GM23338 (cell line): ENCODE measurements around the gene RRAS2. TPM values are rescaled to one million over a fixed set of nuclear protein-coding genes. Genes with fewer than 3 reads are reported as not detected.

Experiments
- ATAC-seq: fragments of 200-7000 bp; cut with Tn5 transposase; 3 replicates; pipeline ENCODE4 v1.9.1; 2020
- DNase-seq: peaks from one replicate; pipeline ENCODE4 v3.0.0-alpha.2; 2015; ENCODE audit warnings: low spot score
- H2AFZ ChIP-seq: fragments of 200-600 bp; sonication (generic); 2 replicates; pipeline ENCODE4 v1.8.0; 2016; ENCODE audit warnings: antibody characterized with exemption, mild to moderate bottlenecking, moderate library complexity
- H3F3A ChIP-seq: fragments of 200-600 bp; sonication (generic); replicated peaks from 2 replicates; pipeline ENCODE4 v1.8.0; 2017; ENCODE audit warnings: antibody characterized with exemption, mixed run types, low read depth
- H3K27ac ChIP-seq: fragments of 200-600 bp; sonication (generic); 2 replicates; pipeline ENCODE4 v1.6.1; 2016; ENCODE audit warnings: low read depth
- H3K27me3 ChIP-seq: fragments of 200-600 bp; sonication (generic); 2 replicates; pipeline ENCODE4 v1.8.0; 2016; ENCODE audit warnings: mild to moderate bottlenecking, mixed run types, moderate library complexity; ENCODE audit not compliant: insufficient read depth
- H3K36me3 ChIP-seq: fragments of 200-600 bp; sonication (generic); 2 replicates; pipeline ENCODE4 v1.8.0; 2016; ENCODE audit warnings: mild to moderate bottlenecking; ENCODE audit not compliant: insufficient read depth
- H3K4me1 ChIP-seq: fragments of 200-600 bp; sonication (generic); 2 replicates; pipeline ENCODE4 v1.8.0; 2016; ENCODE audit warnings: mild to moderate bottlenecking, moderate library complexity; ENCODE audit not compliant: insufficient read depth
- H3K4me2 ChIP-seq: fragments of 200-600 bp; sonication (generic); 2 replicates; pipeline ENCODE4 v1.7.1; 2017; ENCODE audit warnings: mixed run types
- H3K4me3 ChIP-seq: fragments of 200-600 bp; sonication (generic); 2 replicates; pipeline ENCODE4 v1.6.1; 2016; ENCODE audit warnings: mixed run types
- H3K79me2 ChIP-seq: fragments of 200-600 bp; sonication (generic); replicated peaks from 2 replicates; pipeline ENCODE4 v1.8.0; 2017; ENCODE audit warnings: mild to moderate bottlenecking; ENCODE audit not compliant: insufficient read depth
- H3K9me2 ChIP-seq: fragments of 200-600 bp; sonication (generic); 2 replicates; pipeline ENCODE4 v1.8.0; 2017; ENCODE audit not compliant: insufficient read depth
- H4K20me1 ChIP-seq: fragments of 200-600 bp; sonication (generic); replicated peaks from 2 replicates; pipeline ENCODE4 v1.8.0; 2017; ENCODE audit warnings: mild to moderate bottlenecking; ENCODE audit not compliant: insufficient read depth
- H3K27ac Mint-ChIP-seq: 2 replicates; pipeline ENCODE4 v1.8.0; 2020; ENCODE audit warnings: inconsistent platforms, mild to moderate bottlenecking, moderate library complexity, mixed read lengths
- H3K27me3 Mint-ChIP-seq: 3 replicates; pipeline ENCODE4 v1.8.0; 2022; ENCODE audit warnings: low read depth, mild to moderate bottlenecking, moderate library complexity, mixed read lengths, inconsistent platforms; ENCODE audit not compliant: insufficient read depth, poor library complexity
- H3K36me3 Mint-ChIP-seq: 3 replicates; pipeline ENCODE4 v1.8.0; 2021; ENCODE audit warnings: low read depth, mild to moderate bottlenecking, inconsistent platforms, moderate library complexity, mixed read lengths
- H3K4me1 Mint-ChIP-seq: 3 replicates; pipeline ENCODE4 v1.8.0; 2020; ENCODE audit warnings: mild to moderate bottlenecking, inconsistent platforms, mixed read lengths
- H3K4me3 Mint-ChIP-seq: 3 replicates; pipeline ENCODE4 v1.8.0; 2021; ENCODE audit warnings: moderate library complexity, mild to moderate bottlenecking, inconsistent platforms, mixed read lengths
- H3K9me3 Mint-ChIP-seq: 3 replicates; pipeline ENCODE4 v1.8.0; 2020; ENCODE audit warnings: moderate library complexity, mild to moderate bottlenecking, inconsistent platforms, mixed read lengths
- CREB1 ChIP-seq: fragments of 250-450 bp; sonication (Bioruptor Pico); IDR thresholded peaks from 2 replicates; pipeline ENCODE4 v1.5.0; 2020; ENCODE audit warnings: low read depth, mild to moderate bottlenecking, moderate library complexity
- ETS1 ChIP-seq: IDR thresholded peaks from 2 replicates; pipeline ENCODE4 v1.6.1; 2016; ENCODE audit warnings: antibody characterized with exemption
- EZH2 ChIP-seq: fragments of 200-600 bp; sonication (generic); IDR thresholded peaks from one replicate; pipeline ENCODE4 v1.8.0; 2017; ENCODE audit warnings: antibody characterized with exemption, mild to moderate bottlenecking, low read depth; ENCODE audit not compliant: unreplicated experiment
- EZH2phosphoT487 ChIP-seq: fragments of 200-600 bp; sonication (generic); IDR thresholded peaks from one replicate; pipeline ENCODE4 v1.8.1; 2018; ENCODE audit warnings: antibody characterized with exemption; ENCODE audit not compliant: unreplicated experiment
- JUNB ChIP-seq: IDR thresholded peaks from one replicate; pipeline ENCODE4 v1.6.1; 2016; ENCODE audit warnings: antibody characterized with exemption; ENCODE audit not compliant: unreplicated experiment
- NANOG ChIP-seq: IDR thresholded peaks from 2 replicates; pipeline ENCODE4 v1.6.1; 2016; ENCODE audit warnings: antibody characterized with exemption, borderline replicate concordance
- POLR2AphosphoS5 ChIP-seq: IDR thresholded peaks from 2 replicates; pipeline ENCODE4 v1.6.1; 2016; ENCODE audit warnings: antibody characterized with exemption, low read depth
- REST ChIP-seq: IDR thresholded peaks from one replicate; pipeline ENCODE4 v1.6.1; 2018; ENCODE audit warnings: antibody characterized with exemption; ENCODE audit not compliant: unreplicated experiment
- STAT1 ChIP-seq: IDR thresholded peaks from one replicate; pipeline ENCODE4 v1.6.1; 2016; ENCODE audit warnings: antibody characterized with exemption; ENCODE audit not compliant: unreplicated experiment
- ZNF114 ChIP-seq: fragments of 250-450 bp; sonication (Bioruptor Pico); IDR thresholded peaks from 2 replicates; pipeline ENCODE4 v1.5.0; 2020; ENCODE audit warnings: mild to moderate bottlenecking, moderate library complexity
- ZNF331 ChIP-seq: fragments of 250-450 bp; sonication (Bioruptor Pico); IDR thresholded peaks from 2 replicates; pipeline ENCODE4 v1.5.0; 2020; ENCODE audit warnings: low read depth, mild to moderate bottlenecking, moderate library complexity
- polyA plus RNA-seq: library from polyadenylated mRNA; unstranded; fragments of >200 nt; fragmentation: Nextera tagmentation; extraction: Ambion mirVana; gene quantifications from 2 replicates; pipeline ENCODE4 v1.2.1, GENCODE V29; 2016
- total RNA-seq: library from RNA; depleted of rRNA; stranded (reverse); fragments of >200 nt; shearing (Covaris generic); gene quantifications from 2 replicates; pipeline ENCODE4 v1.2.3, GENCODE V29; 2014
- TF ChIP-seq, protein P1 (sequence below): fragments of 250-450 bp; sonication (Bioruptor Pico); IDR thresholded peaks from 2 replicates; pipeline ENCODE4 v1.5.0; 2020; ENCODE audit warnings: mild to moderate bottlenecking, moderate library complexity
- TF ChIP-seq, protein P2 (sequence below), 2 experiments: fragments of 200-600 bp in 1 of 2; sonication (generic) in 1 of 2; conservative IDR thresholded peaks; 2 replicates each; pipeline versions ENCODE4 v1.5.1 to v1.6.1; 2016 to 2017; ENCODE audit warnings: antibody characterized with exemption in 2 of 2, low read depth in 2 of 2, mild to moderate bottlenecking in 2 of 2, moderate library complexity in 1 of 2

Gene RRAS2
- total and polyA plus RNA-seq, 2 experiments from 2014 or later: 196 to 293 TPM

DNA sequence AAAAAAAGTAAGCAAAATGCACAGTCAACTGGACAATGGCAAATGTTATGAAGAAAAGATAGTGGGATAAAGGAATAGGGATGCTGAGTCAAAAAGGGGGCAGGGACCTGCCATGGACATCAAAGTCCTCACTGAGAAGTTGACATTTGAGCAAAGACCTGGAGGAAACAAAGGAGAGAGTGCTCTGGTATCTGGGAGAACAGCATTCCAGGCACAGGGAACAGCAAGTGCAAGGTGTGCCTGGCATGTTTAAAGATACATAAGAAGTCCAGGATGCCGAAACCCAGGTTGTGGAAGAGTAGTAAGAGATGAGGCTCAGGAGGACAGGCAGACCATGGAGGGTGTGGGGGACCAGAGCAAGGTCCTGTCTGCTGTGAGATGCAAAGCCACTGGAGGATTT is 123.3 kb downstream of the RRAS2 start:
- H3K4me3 ChIP-seq: no peak overlapping the region
- H3K36me3 Mint-ChIP-seq: no peaks in the 10 kb centered on the region
- no peak for DNase-seq
- TF ChIP-seq NANOG (no peak), JUNB (no peak), REST (no peak), ZNF114 (CRISPR knock-in tag) (no peak), CREB1 (CRISPR knock-in tag) (no peak), POLR2AphosphoS5 (no peak), ETS1 (no peak), ZNF331 (CRISPR knock-in tag) (no peak), EZH2 (no peak), STAT1 (no peak), EZH2phosphoT487 (no peak)
- TF ChIP-seq, protein P1, sequence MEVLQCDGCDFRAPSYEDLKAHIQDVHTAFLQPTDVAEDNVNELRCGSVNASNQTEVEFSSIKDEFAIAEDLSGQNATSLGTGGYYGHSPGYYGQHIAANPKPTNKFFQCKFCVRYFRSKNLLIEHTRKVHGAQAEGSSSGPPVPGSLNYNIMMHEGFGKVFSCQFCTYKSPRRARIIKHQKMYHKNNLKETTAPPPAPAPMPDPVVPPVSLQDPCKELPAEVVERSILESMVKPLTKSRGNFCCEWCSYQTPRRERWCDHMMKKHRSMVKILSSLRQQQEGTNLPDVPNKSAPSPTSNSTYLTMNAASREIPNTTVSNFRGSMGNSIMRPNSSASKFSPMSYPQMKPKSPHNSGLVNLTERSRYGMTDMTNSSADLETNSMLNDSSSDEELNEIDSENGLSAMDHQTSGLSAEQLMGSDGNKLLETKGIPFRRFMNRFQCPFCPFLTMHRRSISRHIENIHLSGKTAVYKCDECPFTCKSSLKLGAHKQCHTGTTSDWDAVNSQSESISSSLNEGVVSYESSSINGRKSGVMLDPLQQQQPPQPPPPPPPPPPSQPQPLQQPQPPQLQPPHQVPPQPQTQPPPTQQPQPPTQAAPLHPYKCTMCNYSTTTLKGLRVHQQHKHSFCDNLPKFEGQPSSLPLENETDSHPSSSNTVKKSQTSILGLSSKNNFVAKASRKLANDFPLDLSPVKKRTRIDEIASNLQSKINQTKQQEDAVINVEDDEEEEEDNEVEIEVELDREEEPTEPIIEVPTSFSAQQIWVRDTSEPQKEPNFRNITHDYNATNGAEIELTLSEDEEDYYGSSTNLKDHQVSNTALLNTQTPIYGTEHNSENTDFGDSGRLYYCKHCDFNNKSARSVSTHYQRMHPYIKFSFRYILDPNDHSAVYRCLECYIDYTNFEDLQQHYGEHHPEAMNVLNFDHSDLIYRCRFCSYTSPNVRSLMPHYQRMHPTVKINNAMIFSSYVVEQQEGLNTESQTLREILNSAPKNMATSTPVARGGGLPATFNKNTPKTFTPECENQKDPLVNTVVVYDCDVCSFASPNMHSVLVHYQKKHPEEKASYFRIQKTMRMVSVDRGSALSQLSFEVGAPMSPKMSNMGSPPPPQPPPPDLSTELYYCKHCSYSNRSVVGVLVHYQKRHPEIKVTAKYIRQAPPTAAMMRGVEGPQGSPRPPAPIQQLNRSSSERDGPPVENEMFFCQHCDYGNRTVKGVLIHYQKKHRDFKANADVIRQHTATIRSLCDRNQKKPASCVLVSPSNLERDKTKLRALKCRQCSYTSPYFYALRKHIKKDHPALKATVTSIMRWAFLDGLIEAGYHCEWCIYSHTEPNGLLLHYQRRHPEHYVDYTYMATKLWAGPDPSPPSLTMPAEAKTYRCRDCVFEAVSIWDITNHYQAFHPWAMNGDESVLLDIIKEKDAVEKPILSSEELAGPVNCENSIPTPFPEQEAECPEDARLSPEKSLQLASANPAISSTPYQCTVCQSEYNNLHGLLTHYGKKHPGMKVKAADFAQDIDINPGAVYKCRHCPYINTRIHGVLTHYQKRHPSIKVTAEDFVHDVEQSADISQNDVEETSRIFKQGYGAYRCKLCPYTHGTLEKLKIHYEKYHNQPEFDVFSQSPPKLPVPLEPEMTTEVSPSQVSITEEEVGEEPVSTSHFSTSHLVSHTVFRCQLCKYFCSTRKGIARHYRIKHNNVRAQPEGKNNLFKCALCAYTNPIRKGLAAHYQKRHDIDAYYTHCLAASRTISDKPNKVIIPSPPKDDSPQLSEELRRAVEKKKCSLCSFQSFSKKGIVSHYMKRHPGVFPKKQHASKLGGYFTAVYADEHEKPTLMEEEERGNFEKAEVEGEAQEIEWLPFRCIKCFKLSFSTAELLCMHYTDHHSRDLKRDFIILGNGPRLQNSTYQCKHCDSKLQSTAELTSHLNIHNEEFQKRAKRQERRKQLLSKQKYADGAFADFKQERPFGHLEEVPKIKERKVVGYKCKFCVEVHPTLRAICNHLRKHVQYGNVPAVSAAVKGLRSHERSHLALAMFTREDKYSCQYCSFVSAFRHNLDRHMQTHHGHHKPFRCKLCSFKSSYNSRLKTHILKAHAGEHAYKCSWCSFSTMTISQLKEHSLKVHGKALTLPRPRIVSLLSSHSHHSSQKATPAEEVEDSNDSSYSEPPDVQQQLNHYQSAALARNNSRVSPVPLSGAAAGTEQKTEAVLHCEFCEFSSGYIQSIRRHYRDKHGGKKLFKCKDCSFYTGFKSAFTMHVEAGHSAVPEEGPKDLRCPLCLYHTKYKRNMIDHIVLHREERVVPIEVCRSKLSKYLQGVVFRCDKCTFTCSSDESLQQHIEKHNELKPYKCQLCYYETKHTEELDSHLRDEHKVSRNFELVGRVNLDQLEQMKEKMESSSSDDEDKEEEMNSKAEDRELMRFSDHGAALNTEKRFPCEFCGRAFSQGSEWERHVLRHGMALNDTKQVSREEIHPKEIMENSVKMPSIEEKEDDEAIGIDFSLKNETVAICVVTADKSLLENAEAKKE (CRISPR knock-in tag): no peak
- TF ChIP-seq, protein P2, sequence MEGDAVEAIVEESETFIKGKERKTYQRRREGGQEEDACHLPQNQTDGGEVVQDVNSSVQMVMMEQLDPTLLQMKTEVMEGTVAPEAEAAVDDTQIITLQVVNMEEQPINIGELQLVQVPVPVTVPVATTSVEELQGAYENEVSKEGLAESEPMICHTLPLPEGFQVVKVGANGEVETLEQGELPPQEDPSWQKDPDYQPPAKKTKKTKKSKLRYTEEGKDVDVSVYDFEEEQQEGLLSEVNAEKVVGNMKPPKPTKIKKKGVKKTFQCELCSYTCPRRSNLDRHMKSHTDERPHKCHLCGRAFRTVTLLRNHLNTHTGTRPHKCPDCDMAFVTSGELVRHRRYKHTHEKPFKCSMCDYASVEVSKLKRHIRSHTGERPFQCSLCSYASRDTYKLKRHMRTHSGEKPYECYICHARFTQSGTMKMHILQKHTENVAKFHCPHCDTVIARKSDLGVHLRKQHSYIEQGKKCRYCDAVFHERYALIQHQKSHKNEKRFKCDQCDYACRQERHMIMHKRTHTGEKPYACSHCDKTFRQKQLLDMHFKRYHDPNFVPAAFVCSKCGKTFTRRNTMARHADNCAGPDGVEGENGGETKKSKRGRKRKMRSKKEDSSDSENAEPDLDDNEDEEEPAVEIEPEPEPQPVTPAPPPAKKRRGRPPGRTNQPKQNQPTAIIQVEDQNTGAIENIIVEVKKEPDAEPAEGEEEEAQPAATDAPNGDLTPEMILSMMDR (conservative IDR thresholded peaks at IDR 0.05; ENCODE audit: low read depth in 2 of 2): no peak
- H3K4me1 ChIP-seq: peaks cover 11% of the 10 kb centered on the region
- H3K27ac Mint-ChIP-seq: no peak overlapping the region
- no peaks in the 10 kb centered on the region for H3K79me2 ChIP-seq
- peaks cover 13% of the 10 kb centered on the region for H3K4me1 Mint-ChIP-seq
- no peaks in the 10 kb centered on the region for H3K9me2 ChIP-seq
- no peak overlapping the region for H2AFZ ChIP-seq
- no peaks in the 10 kb centered on the region for H3K36me3 ChIP-seq
- no peak overlapping the region for H3K4me3 Mint-ChIP-seq
- ATAC-seq: no peak
- H4K20me1 ChIP-seq: no peaks in the 10 kb centered on the region
- no peak overlapping the region for H3K27ac ChIP-seq
- H3K4me2 ChIP-seq: no peak overlapping the region
- no peaks in the 10 kb centered on the region for H3K9me3 Mint-ChIP-seq
- H3F3A ChIP-seq: no peaks in the 10 kb centered on the region
- H3K27me3 Mint-ChIP-seq: peaks cover 1% of the 10 kb centered on the region
- no peaks in the 10 kb centered on the region for H3K27me3 ChIP-seq
